HCT116 (cell line): ENCODE data around the gene CELA3B. TPM values are rescaled to one million over a fixed set of nuclear protein-coding genes. Genes with fewer than 3 reads are reported as not detected.

Experiments used
- ATAC-seq: fragments of 200-7000 bp; cut with Tn5 transposase; 2 replicates; pipeline ENCODE4 v1.9.1; 2020; ENCODE audit warnings: mild to moderate bottlenecking, moderate library complexity
- BruUV-seq: library from RNA; stranded (reverse); fragments of 400-500 nt; replicated peaks from 2 replicates; lab custom pipeline; 2021; lab: Mats Ljungman, UMichigan
- CTCF ChIA-PET: fragments of 300-600 bp; sonication (Branson Sonifier 250); formaldehyde crosslinking; loops from one replicate; lab custom pipeline; 2021; ENCODE audit warnings: antibody characterized with exemption; lab: Charles Lee
- POLR2A ChIA-PET: fragments of 300-600, 350-600 bp; sonication (Branson Sonifier 250); formaldehyde crosslinking; loops from one replicate; lab custom pipeline; 2021; ENCODE audit warnings: antibody characterized with exemption; lab: Charles Lee
- RAD21 ChIA-PET, 2 experiments: fragments of 300-600 bp; sonication (Branson Sonifier 250); formaldehyde crosslinking; loops; one replicate each; lab custom pipeline; 2023; ENCODE audit warnings: low total read pairs in 2 of 2; ENCODE audit not compliant: uncharacterized antibody in 2 of 2, unreplicated experiment in 2 of 2, low non-redundant PET in 1 of 2; lab: Charles Lee
- DNase-seq: peaks from one replicate; pipeline ENCODE4 v3.0.0-alpha.2; 2010; ENCODE audit warnings: low read depth, low spot score
- H2AFZ ChIP-seq: fragments of 200-600 bp; shearing (Covaris generic), sonication (generic); 2 replicates; pipeline ENCODE4 v1.6.1; 2017; ENCODE audit warnings: low read depth, mixed run types, mixed read lengths, antibody characterized with exemption, low read length; ENCODE audit not compliant: poor library complexity, severe bottlenecking
- H3K27ac ChIP-seq: 2 replicates; pipeline ENCODE4 v1.5.1; 2012; ENCODE audit warnings: low read depth, low read length
- H3K27me3 ChIP-seq: fragments of 200-600 bp; sonication (generic); 2 replicates; pipeline ENCODE4 v1.6.1; 2016; ENCODE audit warnings: mixed run types, low read length, mixed read lengths; ENCODE audit not compliant: insufficient read depth
- H3K36me3 ChIP-seq, 2 experiments: fragments of 200-500 bp in 1 of 2; fragments of 200-600 bp in 1 of 2; sonication (Bioruptor generic) in 1 of 2; sonication (generic) in 1 of 2; 2 replicates each; pipeline versions ENCODE4 v1.5.1 to v1.6.1; 2014 to 2016; ENCODE audit warnings: low read length in 2 of 2, inconsistent platforms in 1 of 2, mixed read lengths in 1 of 2, mixed run types in 1 of 2; ENCODE audit not compliant: insufficient read depth in 2 of 2, control insufficient read depth in 1 of 2
- H3K4me1 ChIP-seq, 2 experiments: fragments of 200-600 bp in 1 of 2; sonication (generic) in 1 of 2; 2 replicates each; pipeline versions ENCODE4 v1.5.1 to v1.6.1; 2012 to 2017; ENCODE audit warnings: low read length in 2 of 2, inconsistent platforms in 1 of 2, mild to moderate bottlenecking in 1 of 2, mixed read lengths in 1 of 2, mixed run types in 1 of 2, moderate library complexity in 1 of 2; ENCODE audit not compliant: insufficient read depth in 2 of 2, control insufficient read depth in 1 of 2
- H3K4me2 ChIP-seq: fragments of 200-600 bp; sonication (generic); 2 replicates; pipeline ENCODE4 v1.6.1; 2017; ENCODE audit warnings: mixed run types, low read length, mixed read lengths
- H3K4me3 ChIP-seq, 2 experiments: fragments of 200-600 bp in 1 of 2; sonication (generic) in 1 of 2; replicated peaks in 1 of 2; 2 replicates each; pipeline ENCODE4 v1.5.1; 2011 to 2016; ENCODE audit warnings: low read length in 2 of 2, control low read depth in 1 of 2, low read depth in 1 of 2, mild to moderate bottlenecking in 1 of 2, mixed read lengths in 1 of 2, mixed run types in 1 of 2
- H3K79me2 ChIP-seq: fragments of 200-600 bp; sonication (generic); 2 replicates; pipeline ENCODE4 v1.6.1; 2017; ENCODE audit warnings: mild to moderate bottlenecking, mixed run types, low read length, moderate library complexity, mixed read lengths; ENCODE audit not compliant: insufficient read depth
- H3K9ac ChIP-seq: fragments of 200-600 bp; sonication (generic); 2 replicates; pipeline ENCODE4 v1.6.1; 2016; ENCODE audit warnings: low read length, mixed read lengths
- H3K9me2 ChIP-seq: fragments of 200-600 bp; sonication (generic), shearing (Covaris generic); 2 replicates; pipeline ENCODE4 v1.6.1; 2017; ENCODE audit warnings: mixed run types, mild to moderate bottlenecking, moderate library complexity; ENCODE audit not compliant: insufficient read depth
- H3K9me3 ChIP-seq, 2 experiments: fragments of 200-500 bp in 1 of 2; fragments of 200-600 bp in 1 of 2; sonication (Bioruptor generic) in 1 of 2; sonication (generic) in 1 of 2; 2 replicates each; pipeline ENCODE4 v1.6.1; 2014 to 2017; ENCODE audit warnings: low read length in 2 of 2, mixed read lengths in 2 of 2, inconsistent platforms in 1 of 2, low read depth in 1 of 2, mild to moderate bottlenecking in 1 of 2, mixed run types in 1 of 2, moderate library complexity in 1 of 2; ENCODE audit not compliant: control insufficient read depth in 1 of 2, insufficient read depth in 1 of 2
- H4K20me1 ChIP-seq: fragments of 200-600 bp; sonication (generic), shearing (Covaris generic); 2 replicates; pipeline ENCODE4 v1.6.1; 2017; ENCODE audit warnings: mixed run types, mild to moderate bottlenecking, moderate library complexity; ENCODE audit not compliant: insufficient read depth
- CBX3 ChIP-seq: IDR thresholded peaks from 2 replicates; pipeline ENCODE4 v1.6.1; 2012; ENCODE audit warnings: low read depth
- EGR1 ChIP-seq: IDR thresholded peaks from 2 replicates; pipeline ENCODE4 v1.6.1; 2012; ENCODE audit warnings: low read depth
- EZH2 ChIP-seq: fragments of 200-600 bp; sonication (generic); IDR thresholded peaks from 2 replicates; pipeline ENCODE4 v1.6.1; 2017; ENCODE audit warnings: antibody characterized with exemption, mixed run types
- POLR2AphosphoS5 ChIP-seq: IDR thresholded peaks from 2 replicates; pipeline ENCODE4 v1.6.1; 2011; ENCODE audit warnings: mild to moderate bottlenecking, low read depth, low read length, moderate library complexity
- RAD21 ChIP-seq: IDR thresholded peaks from 2 replicates; pipeline ENCODE4 v1.6.1; 2012; ENCODE audit warnings: low read depth, mild to moderate bottlenecking
- SP1 ChIP-seq: IDR thresholded peaks from 2 replicates; pipeline ENCODE4 v1.6.1; 2012; ENCODE audit warnings: low read depth
- TCF7L2 ChIP-seq: IDR thresholded peaks from 2 replicates; pipeline ENCODE4 v1.7.0; 2011; ENCODE audit warnings: borderline replicate concordance, inconsistent platforms; ENCODE audit not compliant: insufficient read depth, insufficient read length; ENCODE audit errors: extremely low read depth
- YY1 ChIP-seq: IDR thresholded peaks from 2 replicates; pipeline ENCODE4 v1.6.1; 2011; ENCODE audit warnings: low read length, low read depth, moderate library complexity, mild to moderate bottlenecking; ENCODE audit not compliant: insufficient replicate concordance; ENCODE audit errors: extremely low read depth
- ZFX ChIP-seq: fragments of 450-650 bp; IDR thresholded peaks from 2 replicates; pipeline ENCODE4 v1.6.1; 2017
- ZNF274 ChIP-seq: fragments of 200-500 bp; sonication (Bioruptor generic); IDR thresholded peaks from 2 replicates; pipeline ENCODE4 v1.6.1; 2014; ENCODE audit warnings: mild to moderate bottlenecking, low read depth, low read length, inconsistent platforms
- intact Hi-C: fragments of 100-400 bp; cut with micrococcal nuclease; formaldehyde crosslinking; loops from 2 replicates; pipeline ENCODE4 v1.10.0; 2022
- total RNA-seq: library from RNA; stranded (reverse); gene quantifications from one replicate; pipeline ENCODE4 v1.2.1, GENCODE V29; 2021; ENCODE audit not compliant: unreplicated experiment
- TF ChIP-seq, protein P1 (sequence below): IDR thresholded peaks from 2 replicates; pipeline ENCODE4 v1.6.1; 2012; ENCODE audit warnings: low read depth

CELA3B gene
- total RNA-seq, 1 experiment from 2014 or later = 5.3 TPM

DNA sequence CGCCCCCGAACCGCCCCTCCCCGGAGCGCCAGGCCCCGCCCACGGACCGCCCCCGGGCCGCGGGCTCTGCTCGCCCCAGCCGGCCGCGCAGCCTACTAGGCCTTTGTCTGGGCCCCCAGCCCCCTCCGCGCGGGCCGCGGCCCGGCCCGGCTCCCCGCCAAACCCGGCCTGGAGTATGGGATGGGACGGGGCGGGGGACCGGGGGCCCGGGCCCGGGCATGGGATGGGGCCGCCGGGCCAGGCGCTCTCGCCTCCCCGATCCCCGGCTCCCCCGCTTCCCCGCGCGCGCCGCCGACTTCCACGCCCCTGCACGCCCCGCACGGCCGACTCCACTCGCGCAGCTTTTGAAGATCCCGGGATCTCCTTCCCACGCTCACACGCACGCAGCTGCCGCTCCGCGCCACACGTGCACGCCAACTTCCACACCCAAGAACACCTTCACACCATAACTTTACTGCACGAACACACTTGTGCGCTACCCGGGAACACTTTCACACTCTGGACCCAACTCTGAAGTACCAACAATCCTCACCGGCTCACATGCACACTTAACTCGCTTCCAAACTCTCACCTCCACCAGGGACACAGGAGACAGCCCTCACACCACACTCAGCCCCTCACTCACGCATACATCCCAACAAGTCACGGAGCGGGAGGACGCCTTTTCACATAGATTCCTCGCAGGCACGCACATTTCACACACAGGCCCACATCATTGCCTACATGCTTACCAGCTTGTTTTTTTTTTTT, 39.3 kb upstream of the CELA3B start:
- peak overlapping the region; percentile 33 to 55 for H3K4me3 ChIP-seq
- peak overlapping the region; percentile 65 for H3K9ac ChIP-seq
- no peak overlapping the region for H2AFZ ChIP-seq
- H3K9me3 ChIP-seq = no peaks in the 10 kb centered on the region
- peak overlapping the region; percentile 89 for H3K4me2 ChIP-seq
- TF ChIP-seq POLR2AphosphoS5 (peak; percentile 11; the same call in 1 of the 2 replicates), YY1 (peak; percentile 53), CBX3 (no peak), ZFX (peak; percentile 45; the same call in 1 of the 2 replicates), SP1 (no peak), EGR1 (no peak), RAD21 (no peak), TCF7L2 (peak; percentile 69), ZNF274 (no peak), EZH2 (no peak)
- TF ChIP-seq, protein P1, sequence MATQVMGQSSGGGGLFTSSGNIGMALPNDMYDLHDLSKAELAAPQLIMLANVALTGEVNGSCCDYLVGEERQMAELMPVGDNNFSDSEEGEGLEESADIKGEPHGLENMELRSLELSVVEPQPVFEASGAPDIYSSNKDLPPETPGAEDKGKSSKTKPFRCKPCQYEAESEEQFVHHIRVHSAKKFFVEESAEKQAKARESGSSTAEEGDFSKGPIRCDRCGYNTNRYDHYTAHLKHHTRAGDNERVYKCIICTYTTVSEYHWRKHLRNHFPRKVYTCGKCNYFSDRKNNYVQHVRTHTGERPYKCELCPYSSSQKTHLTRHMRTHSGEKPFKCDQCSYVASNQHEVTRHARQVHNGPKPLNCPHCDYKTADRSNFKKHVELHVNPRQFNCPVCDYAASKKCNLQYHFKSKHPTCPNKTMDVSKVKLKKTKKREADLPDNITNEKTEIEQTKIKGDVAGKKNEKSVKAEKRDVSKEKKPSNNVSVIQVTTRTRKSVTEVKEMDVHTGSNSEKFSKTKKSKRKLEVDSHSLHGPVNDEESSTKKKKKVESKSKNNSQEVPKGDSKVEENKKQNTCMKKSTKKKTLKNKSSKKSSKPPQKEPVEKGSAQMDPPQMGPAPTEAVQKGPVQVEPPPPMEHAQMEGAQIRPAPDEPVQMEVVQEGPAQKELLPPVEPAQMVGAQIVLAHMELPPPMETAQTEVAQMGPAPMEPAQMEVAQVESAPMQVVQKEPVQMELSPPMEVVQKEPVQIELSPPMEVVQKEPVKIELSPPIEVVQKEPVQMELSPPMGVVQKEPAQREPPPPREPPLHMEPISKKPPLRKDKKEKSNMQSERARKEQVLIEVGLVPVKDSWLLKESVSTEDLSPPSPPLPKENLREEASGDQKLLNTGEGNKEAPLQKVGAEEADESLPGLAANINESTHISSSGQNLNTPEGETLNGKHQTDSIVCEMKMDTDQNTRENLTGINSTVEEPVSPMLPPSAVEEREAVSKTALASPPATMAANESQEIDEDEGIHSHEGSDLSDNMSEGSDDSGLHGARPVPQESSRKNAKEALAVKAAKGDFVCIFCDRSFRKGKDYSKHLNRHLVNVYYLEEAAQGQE = no peak
- TF ChIP-seq, all 23 proteins: peak for 4
- POLR2A ChIA-PET = no interaction called here
- H3K9me2 ChIP-seq = no peaks in the 10 kb centered on the region
- peak; percentile 77 for ATAC-seq
- CTCF ChIA-PET = no interaction called here
- no peaks in the 10 kb centered on the region for H4K20me1 ChIP-seq
- H3K27ac ChIP-seq = peak overlapping the region; percentile 33; the same call in 1 of the 2 replicates
- intact Hi-C loops = loop anchor here (5.0 kb wide), 1 partner anchor 155 kb away; the partner anchor contains the start of gene USP48
- RAD21 ChIA-PET = interaction anchor here in 1 of 2 experiments (0.6 kb wide), 1 partner anchor 8 kb away, joined by 5 read pairs; no protein-coding TSS in a partner anchor
- H3K79me2 ChIP-seq = peaks cover 26% of the 10 kb centered on the region; the same call in 1 of the 2 replicates
- BruUV-seq = TSS peak; percentile 69
- DNase-seq = peak; percentile 60
- H3K4me1 ChIP-seq = peaks cover 36 to 88% of the 10 kb centered on the region in 2 experiments
- H3K36me3 ChIP-seq = no peaks in the 10 kb centered on the region
- no peaks in the 10 kb centered on the region for H3K27me3 ChIP-seq
